Neural cell (in vitro differentiated cells): Measurements from ENCODE around the gene HOXA2. TPM values are rescaled to one million over a fixed set of nuclear protein-coding genes. Genes with fewer than 3 reads are reported as not detected.

ENCODE experiments used
- H2AFZ ChIP-seq: fragments of 200-600, 300-800 bp; sonication (generic), shearing (Covaris generic); 2 replicates; pipeline ENCODE4 v1.6.0; 2014; ENCODE audit warnings: low read depth, mild to moderate bottlenecking, antibody characterized with exemption, low read length, moderate library complexity
- H3F3A ChIP-seq: fragments of 200-600 bp; shearing (Covaris generic); 2 replicates; pipeline ENCODE4 v1.6.1; 2016; ENCODE audit warnings: mild to moderate bottlenecking, moderate library complexity, mixed read lengths, antibody characterized with exemption, low read length; ENCODE audit not compliant: insufficient read depth, poor library complexity, severe bottlenecking
- H3K27ac ChIP-seq: fragments of 200-600, 300-800 bp; sonication (generic), shearing (Covaris generic); 2 replicates; pipeline ENCODE4 v1.5.1; 2014; ENCODE audit warnings: mild to moderate bottlenecking, low read length, moderate library complexity
- H3K27me3 ChIP-seq: fragments of 300-800, 200-600 bp; sonication (generic), shearing (Covaris generic); 2 replicates; pipeline ENCODE4 v1.6.0; 2014; ENCODE audit warnings: mild to moderate bottlenecking, low read depth, low read length, moderate library complexity; ENCODE audit not compliant: insufficient read depth
- H3K36me3 ChIP-seq: fragments of 300-800, 200-600 bp; sonication (generic), shearing (Covaris generic); 2 replicates; pipeline ENCODE4 v1.5.1; 2014; ENCODE audit warnings: mild to moderate bottlenecking, antibody characterized with exemption, low read length, moderate library complexity; ENCODE audit not compliant: insufficient read depth
- H3K4me2 ChIP-seq: fragments of 300-800, 200-600 bp; sonication (generic), shearing (Covaris generic); 2 replicates; pipeline ENCODE4 v1.6.0; 2014; ENCODE audit warnings: mild to moderate bottlenecking, low read length
- H3K4me3 ChIP-seq: fragments of 300-800, 200-600 bp; sonication (generic), shearing (Covaris generic); 2 replicates; pipeline ENCODE4 v1.5.1; 2014; ENCODE audit warnings: mild to moderate bottlenecking, low read length, moderate library complexity
- H3K79me2 ChIP-seq: fragments of 200-600 bp; shearing (Covaris generic); replicated peaks from 2 replicates; pipeline ENCODE4 v1.6.0; 2014; ENCODE audit warnings: mild to moderate bottlenecking, low read length, moderate library complexity; ENCODE audit not compliant: insufficient read depth
- H3K9ac ChIP-seq: fragments of 300-800, 200-600 bp; sonication (generic), shearing (Covaris generic); 2 replicates; pipeline ENCODE4 v1.6.1; 2016; ENCODE audit warnings: mild to moderate bottlenecking, low read length, mixed read lengths
- H3K9me2 ChIP-seq: fragments of 200-600 bp; shearing (Covaris generic); 2 replicates; pipeline ENCODE4 v1.6.1; 2016; ENCODE audit warnings: mild to moderate bottlenecking, low read length, mixed read lengths; ENCODE audit not compliant: insufficient read depth
- H3K9me3 ChIP-seq: fragments of 200-600, 300-800 bp; sonication (generic), shearing (Covaris generic); 2 replicates; pipeline ENCODE4 v1.6.1; 2016; ENCODE audit warnings: mild to moderate bottlenecking, mixed run types, low read length, moderate library complexity, mixed read lengths
- H4K20me1 ChIP-seq: fragments of 200-600 bp; shearing (Covaris generic); 2 replicates; pipeline ENCODE4 v1.6.1; 2016; ENCODE audit warnings: mild to moderate bottlenecking, mixed run types; ENCODE audit not compliant: insufficient read depth
- EP300 ChIP-seq: fragments of 450-650 bp; conservative IDR thresholded peaks from 2 replicates; pipeline ENCODE4 v1.6.1; 2014; ENCODE audit warnings: antibody characterized with exemption, mild to moderate bottlenecking, moderate library complexity; ENCODE audit not compliant: poor library complexity, severe bottlenecking
- EZH2 ChIP-seq: fragments of 200-600, 300-800 bp; shearing (Covaris generic), sonication (generic); IDR thresholded peaks from 2 replicates; pipeline ENCODE4 v1.6.1; 2014; ENCODE audit warnings: antibody characterized with exemption, low read length, borderline replicate concordance, mild to moderate bottlenecking; ENCODE audit not compliant: insufficient read depth, poor library complexity, severe bottlenecking
- MXI1 ChIP-seq: fragments of 450-650 bp; conservative IDR thresholded peaks from 2 replicates; pipeline ENCODE4 v1.6.1; 2014; ENCODE audit warnings: antibody characterized with exemption, mild to moderate bottlenecking; ENCODE audit not compliant: poor library complexity, severe bottlenecking
- POLR2AphosphoS5 ChIP-seq: IDR thresholded peaks from 2 replicates; pipeline ENCODE4 v1.6.1; 2012
- RAD21 ChIP-seq: fragments of 450-650 bp; conservative IDR thresholded peaks from 2 replicates; pipeline ENCODE4 v1.6.1; 2014; ENCODE audit warnings: antibody characterized with exemption, mild to moderate bottlenecking, moderate library complexity
- SMC3 ChIP-seq: fragments of 450-650 bp; conservative IDR thresholded peaks from 2 replicates; pipeline ENCODE4 v1.6.1; 2014; ENCODE audit warnings: antibody characterized with exemption, mild to moderate bottlenecking, moderate library complexity; ENCODE audit not compliant: poor library complexity
- TAF1 ChIP-seq: IDR thresholded peaks from 2 replicates; pipeline ENCODE4 v1.6.1; 2012; ENCODE audit warnings: low read depth
- polyA plus RNA-seq: library from polyadenylated mRNA; depleted of rRNA; stranded (reverse); fragments of >200 nt; gene quantifications from 2 replicates; pipeline ENCODE4 v1.2.3, GENCODE V29; 2014
- TF ChIP-seq, protein P1 (sequence below): IDR thresholded peaks from 2 replicates; pipeline ENCODE4 v1.6.1; 2012; ENCODE audit warnings: borderline replicate concordance
- TF ChIP-seq, protein P2 (sequence below): fragments of 450-650 bp; IDR thresholded peaks from 2 replicates; pipeline ENCODE4 v1.5.1; 2014; ENCODE audit warnings: antibody characterized with exemption, mild to moderate bottlenecking, moderate library complexity; ENCODE audit not compliant: poor library complexity, severe bottlenecking

HOXA2 gene
- polyA plus RNA-seq, 1 donor from 2014 or later = not detected

GRCh38 chr7:27100694-27101170 lies 1.8 kb downstream of the HOXA2 start:
- no peak overlapping the region for H3K4me2 ChIP-seq
- H3K9me2 ChIP-seq = no peaks in the 10 kb centered on the region
- no peaks in the 10 kb centered on the region for H4K20me1 ChIP-seq
- H2AFZ ChIP-seq = no peak overlapping the region
- H3K27ac ChIP-seq = no peak overlapping the region
- no peaks in the 10 kb centered on the region for H3K79me2 ChIP-seq
- peaks cover 100% of the 10 kb centered on the region for H3K27me3 ChIP-seq
- TF ChIP-seq TAF1 (no peak), EZH2 (no peak), MXI1 (no peak), RAD21 (no peak), EP300 (no peak), POLR2AphosphoS5 (no peak), SMC3 (no peak)
- TF ChIP-seq, protein P1, sequence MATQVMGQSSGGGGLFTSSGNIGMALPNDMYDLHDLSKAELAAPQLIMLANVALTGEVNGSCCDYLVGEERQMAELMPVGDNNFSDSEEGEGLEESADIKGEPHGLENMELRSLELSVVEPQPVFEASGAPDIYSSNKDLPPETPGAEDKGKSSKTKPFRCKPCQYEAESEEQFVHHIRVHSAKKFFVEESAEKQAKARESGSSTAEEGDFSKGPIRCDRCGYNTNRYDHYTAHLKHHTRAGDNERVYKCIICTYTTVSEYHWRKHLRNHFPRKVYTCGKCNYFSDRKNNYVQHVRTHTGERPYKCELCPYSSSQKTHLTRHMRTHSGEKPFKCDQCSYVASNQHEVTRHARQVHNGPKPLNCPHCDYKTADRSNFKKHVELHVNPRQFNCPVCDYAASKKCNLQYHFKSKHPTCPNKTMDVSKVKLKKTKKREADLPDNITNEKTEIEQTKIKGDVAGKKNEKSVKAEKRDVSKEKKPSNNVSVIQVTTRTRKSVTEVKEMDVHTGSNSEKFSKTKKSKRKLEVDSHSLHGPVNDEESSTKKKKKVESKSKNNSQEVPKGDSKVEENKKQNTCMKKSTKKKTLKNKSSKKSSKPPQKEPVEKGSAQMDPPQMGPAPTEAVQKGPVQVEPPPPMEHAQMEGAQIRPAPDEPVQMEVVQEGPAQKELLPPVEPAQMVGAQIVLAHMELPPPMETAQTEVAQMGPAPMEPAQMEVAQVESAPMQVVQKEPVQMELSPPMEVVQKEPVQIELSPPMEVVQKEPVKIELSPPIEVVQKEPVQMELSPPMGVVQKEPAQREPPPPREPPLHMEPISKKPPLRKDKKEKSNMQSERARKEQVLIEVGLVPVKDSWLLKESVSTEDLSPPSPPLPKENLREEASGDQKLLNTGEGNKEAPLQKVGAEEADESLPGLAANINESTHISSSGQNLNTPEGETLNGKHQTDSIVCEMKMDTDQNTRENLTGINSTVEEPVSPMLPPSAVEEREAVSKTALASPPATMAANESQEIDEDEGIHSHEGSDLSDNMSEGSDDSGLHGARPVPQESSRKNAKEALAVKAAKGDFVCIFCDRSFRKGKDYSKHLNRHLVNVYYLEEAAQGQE = no peak
- TF ChIP-seq, protein P2, sequence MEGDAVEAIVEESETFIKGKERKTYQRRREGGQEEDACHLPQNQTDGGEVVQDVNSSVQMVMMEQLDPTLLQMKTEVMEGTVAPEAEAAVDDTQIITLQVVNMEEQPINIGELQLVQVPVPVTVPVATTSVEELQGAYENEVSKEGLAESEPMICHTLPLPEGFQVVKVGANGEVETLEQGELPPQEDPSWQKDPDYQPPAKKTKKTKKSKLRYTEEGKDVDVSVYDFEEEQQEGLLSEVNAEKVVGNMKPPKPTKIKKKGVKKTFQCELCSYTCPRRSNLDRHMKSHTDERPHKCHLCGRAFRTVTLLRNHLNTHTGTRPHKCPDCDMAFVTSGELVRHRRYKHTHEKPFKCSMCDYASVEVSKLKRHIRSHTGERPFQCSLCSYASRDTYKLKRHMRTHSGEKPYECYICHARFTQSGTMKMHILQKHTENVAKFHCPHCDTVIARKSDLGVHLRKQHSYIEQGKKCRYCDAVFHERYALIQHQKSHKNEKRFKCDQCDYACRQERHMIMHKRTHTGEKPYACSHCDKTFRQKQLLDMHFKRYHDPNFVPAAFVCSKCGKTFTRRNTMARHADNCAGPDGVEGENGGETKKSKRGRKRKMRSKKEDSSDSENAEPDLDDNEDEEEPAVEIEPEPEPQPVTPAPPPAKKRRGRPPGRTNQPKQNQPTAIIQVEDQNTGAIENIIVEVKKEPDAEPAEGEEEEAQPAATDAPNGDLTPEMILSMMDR = no peak
- H3K9me3 ChIP-seq = no peaks in the 10 kb centered on the region
- H3K36me3 ChIP-seq = no peaks in the 10 kb centered on the region
- H3K4me3 ChIP-seq = no peak overlapping the region
- H3K9ac ChIP-seq = no peak overlapping the region
- H3F3A ChIP-seq = no peaks in the 10 kb centered on the region

GRCh38 chr7:27099453-27100370 lies 2.8 kb downstream of the HOXA2 start:
- Histone ChIP-seq H2AFZ (no peak overlapping the region), H3K9me3 (peaks cover 3% of the 10 kb centered on the region), H3K27me3 (peaks cover 100% of the 10 kb centered on the region), H3K27ac (no peak overlapping the region), H3K36me3 (no peaks in the 10 kb centered on the region), H3K9me2 (no peaks in the 10 kb centered on the region), H3K9ac (no peak overlapping the region), H3K4me3 (no peak overlapping the region), H3F3A (no peaks in the 10 kb centered on the region), H4K20me1 (no peaks in the 10 kb centered on the region), H3K79me2 (no peaks in the 10 kb centered on the region), H3K4me2 (no peak overlapping the region)
- TF ChIP-seq SMC3 = no peak
- TF ChIP-seq, protein P1 = no peak
- TF ChIP-seq EP300 = no peak
- TF ChIP-seq POLR2AphosphoS5 = no peak
- no peak for TF ChIP-seq MXI1
